G401.6 (cell line): ENCODE measurements around the gene PDYN.

Experiments
- FAIRE-seq: peaks from 2 replicates; lab custom pipeline; 2012; peaks lifted over from hg19 to GRCh38; lab: Jason Lieb, UNC

Gene PDYN

DNA sequence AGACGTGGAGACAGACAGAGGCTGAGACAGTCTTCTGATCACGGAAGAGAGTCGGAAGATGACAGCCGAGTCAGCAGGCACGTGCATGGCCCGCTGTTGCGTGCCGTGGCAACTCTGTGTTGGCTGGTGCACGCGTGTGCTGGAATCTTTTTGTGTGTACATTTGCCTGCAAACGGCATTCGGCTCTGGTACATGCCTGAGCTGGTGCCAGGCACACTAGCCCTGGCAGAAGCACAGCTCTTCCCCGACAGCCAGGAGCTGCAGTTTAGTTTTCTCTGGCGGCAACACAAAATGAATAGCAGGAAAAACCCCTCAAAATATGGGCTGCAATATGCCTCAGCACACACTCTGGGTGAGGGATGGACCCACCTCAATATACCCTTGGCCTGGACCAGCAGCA is 769 bp upstream of the PDYN start:
- no peak for FAIRE-seq

DNA sequence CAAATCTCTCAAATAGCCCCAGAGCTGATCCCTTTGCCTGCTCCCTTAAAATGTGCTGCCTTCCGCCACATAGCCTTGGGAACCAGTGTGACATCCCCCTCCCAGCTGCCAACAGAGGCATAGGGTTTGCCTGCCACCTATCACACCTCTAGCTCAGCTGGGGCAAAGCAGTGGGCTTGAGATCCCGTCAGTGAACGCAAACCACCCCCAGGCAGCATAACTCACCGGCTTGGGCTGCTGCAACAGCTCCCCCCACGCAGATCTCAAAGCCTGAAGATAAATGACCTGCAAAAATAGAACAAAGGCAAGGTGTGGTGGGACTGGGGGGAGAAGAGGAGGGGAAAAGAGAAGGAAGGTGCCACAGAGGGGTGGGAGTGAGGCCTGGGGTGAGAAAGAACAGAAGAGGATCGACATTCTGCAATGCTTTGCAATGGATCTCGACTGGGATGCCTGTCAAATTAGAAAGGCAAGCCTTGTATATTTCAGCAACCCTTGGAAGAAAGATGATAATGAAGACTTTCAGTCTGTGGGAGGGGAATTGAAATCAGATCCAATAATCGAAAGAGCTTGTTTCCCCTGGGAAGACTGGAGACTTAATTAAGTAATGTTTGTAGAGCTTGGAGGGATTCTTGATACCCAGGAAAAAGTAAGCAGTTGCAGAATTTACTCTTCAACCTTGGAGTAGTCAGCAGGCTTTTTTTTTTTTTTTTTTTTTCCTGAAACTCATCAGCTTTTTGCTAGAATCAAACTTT is 1.3 kb downstream of the PDYN start:
- FAIRE-seq, result no peak

DNA sequence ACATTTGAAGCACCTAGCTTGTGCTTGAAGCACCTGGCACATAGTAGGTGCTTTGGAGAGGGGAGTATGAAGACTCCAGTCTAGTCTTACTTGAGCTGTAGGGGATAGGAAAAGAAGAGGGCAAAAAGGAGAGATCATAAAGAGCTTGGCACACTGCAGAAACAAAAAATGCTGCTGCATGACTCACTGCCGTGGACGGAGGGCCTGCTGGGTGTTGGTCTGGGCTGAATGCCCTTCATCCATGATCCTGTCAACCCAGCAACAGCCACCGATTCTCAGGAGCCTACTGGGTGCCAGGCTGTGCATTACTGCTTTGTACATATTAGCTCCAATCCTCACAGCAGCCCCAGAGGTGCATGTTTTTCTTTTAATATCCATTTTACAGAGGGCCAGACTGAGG is 6.0 kb downstream of the PDYN start:
- FAIRE-seq, result no peak

DNA sequence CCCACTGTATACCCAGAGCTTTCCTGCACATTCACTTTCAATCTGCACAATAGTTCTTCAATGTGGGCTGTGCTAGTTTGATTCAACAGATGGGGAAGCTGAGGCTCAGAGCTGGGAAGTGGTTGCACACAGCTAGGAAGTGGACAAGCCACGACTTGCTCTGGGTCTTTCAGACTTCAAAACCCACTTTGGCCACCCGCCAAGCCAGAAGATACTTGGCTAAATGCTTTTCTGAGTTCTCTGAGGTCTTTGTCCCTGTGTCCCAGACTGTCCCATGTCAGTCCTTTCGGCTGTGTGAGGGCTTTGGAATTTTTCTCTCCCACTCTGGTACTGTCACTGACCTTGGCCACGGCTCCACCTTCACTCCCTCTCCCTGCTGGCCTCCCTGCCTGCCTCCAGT is 10.6 kb downstream of the PDYN start:
- no peak for FAIRE-seq

DNA sequence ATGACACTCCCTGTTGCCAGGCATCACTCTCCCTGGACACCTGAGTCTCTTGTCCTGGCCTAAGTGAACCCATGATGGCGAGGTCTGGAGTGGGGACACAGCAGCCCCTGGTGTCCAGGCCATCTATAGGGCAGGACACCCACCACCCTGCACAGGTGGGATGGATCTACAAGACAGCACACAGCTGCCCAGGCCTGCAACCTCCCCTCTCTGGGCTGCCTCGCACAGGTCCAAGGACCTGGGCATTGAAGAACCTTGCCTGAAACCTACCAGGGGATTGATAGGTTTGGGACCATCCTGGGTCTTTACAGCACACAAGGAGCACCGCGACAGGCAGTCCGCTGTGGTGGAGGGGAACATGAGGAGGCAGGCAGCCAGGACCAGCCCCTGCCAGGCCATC is 11.2 kb downstream of the PDYN start:
- no peak for FAIRE-seq

DNA sequence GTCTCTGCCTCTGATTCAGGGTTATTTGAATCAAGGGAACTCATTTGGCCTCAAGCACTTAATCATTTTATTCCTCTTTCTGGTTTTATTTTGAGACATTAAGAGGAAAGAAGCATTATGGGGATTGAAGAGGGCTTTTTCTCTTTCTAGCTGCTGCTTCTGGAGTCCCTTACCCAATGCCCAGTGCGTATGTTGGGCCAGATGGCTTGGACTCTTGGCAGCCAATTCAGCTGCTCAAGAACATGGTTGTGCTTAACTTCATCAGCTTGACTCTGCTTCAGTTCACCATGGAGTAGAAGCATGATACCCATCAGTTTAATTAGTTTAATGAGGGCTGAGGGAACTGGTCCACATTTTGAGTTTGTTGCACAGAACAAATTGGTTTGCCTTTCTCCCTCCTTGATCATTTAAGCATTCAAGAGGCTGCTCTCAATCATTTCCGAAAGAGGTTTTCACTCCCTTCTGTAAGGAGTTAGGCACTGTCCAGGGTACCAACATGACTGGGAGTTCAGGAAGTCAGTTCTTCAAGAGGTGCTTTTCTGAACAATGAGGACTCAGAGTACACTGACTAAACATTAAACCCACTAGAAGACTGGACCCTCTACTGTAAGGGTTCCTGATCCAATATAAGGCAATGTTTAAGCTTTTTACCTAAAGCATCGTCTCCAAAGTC is 14.6 kb downstream of the PDYN start:
- no peak for FAIRE-seq

DNA sequence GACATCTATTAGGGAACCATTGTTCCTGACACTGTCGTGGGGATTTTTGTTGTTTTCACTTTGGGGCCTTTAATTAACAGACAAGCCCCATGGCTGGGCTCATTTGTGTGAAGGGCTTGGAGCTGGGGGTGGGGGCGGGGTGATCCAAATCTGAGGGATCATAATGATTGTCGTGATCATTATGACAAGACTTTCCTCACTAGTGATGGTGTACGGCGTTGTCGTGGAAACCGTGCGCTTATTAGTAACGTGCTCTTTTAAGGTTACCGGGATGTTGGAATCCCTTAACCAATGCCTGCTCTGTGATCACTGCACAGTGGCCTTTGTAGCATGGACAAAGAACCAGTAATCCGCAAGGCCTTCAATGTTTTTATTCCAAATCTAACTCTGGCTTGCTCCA is 18.6 kb downstream of the PDYN start:
- FAIRE-seq, result no peak

DNA sequence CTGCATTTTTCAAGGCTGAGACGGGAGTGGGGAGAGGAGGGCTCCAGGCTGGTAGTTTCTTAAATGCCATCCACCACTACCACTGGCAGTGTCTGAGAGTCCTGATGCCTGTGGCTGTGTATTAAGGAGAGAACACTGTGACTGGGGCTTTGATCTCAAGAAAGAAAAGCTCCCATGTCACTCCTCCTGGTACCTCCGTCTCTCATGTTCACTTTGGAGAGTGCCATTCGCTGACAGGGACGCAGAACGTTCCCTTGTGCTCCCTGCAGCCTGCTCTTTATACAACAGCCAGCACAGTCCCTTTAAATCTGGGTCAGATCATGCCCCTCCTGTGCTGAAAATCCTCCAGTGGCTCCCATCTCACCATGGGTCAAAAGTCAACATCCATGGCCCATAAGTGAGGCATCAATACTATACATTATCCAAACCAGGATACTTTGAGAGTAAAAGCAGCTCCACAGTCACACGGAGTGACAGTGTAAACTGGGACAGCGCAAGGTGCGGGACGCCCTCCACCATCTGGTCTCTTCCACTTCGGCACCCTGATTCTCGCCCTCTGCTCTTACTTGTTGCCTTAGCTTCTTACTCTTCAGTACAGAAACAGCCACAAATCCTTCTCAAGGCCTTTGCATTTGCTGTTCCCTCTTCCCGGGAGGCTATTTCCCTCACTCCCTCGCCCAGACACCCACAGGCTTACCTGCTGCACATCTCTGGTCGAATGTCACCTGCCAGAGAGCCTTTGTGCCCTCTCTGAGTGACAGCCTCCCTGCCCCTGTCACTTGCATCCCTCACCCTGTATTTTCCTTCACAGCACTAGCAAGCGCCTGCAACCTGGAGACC is 20.0 kb downstream of the PDYN start:
- no peak for FAIRE-seq

DNA sequence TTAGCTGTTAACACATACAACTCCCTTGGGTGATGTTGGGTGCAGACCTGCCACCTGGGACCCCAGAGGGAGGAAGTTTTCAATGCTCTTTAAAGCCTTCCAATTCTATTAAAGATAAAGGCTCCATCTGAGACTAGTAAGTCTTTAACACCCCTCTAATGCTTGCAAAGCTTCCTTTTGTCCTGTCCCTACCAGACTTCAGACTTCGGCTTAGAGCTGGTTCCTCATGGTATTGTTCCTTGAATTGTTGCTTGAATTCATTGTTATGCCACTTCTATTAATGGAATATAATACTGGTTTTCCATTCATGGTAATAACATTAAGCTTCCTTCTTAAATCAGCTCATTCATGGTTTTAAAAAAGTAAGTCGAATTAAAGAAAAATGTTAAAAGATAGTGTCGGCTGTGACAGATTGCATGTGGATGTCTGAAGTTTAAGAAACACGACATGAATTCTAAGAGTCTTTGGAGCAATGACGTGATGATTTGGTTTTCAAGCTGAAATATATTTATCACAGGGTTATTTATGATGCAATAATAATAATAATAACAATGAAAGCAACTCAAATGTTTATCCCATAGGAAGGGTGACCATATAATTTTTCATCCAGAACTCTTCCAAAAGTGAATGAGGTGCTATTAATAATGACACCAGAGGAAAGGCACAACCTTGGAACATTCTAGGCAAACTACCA is 21.8 kb downstream of the PDYN start:
- FAIRE-seq, result no peak

DNA sequence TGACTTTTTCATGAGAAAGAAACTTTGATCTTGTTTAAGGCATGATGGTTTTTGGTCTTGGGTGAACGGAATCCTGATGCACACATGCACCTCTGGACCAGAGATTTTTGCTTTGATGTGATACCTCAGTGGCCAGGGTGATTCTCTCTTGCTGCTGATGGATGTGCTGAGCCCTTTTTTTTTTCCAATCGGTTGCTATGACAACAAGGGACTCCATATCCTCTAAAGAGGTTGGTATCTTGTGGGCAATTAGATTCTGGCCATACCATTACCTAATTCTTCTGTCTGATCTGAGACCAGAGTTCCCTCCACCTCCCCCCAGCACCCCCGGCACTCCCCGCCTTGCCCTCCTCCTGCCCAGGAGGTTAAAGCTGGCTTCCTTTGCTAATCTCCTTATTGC is 24.9 kb downstream of the PDYN start:
- FAIRE-seq, result no peak

DNA sequence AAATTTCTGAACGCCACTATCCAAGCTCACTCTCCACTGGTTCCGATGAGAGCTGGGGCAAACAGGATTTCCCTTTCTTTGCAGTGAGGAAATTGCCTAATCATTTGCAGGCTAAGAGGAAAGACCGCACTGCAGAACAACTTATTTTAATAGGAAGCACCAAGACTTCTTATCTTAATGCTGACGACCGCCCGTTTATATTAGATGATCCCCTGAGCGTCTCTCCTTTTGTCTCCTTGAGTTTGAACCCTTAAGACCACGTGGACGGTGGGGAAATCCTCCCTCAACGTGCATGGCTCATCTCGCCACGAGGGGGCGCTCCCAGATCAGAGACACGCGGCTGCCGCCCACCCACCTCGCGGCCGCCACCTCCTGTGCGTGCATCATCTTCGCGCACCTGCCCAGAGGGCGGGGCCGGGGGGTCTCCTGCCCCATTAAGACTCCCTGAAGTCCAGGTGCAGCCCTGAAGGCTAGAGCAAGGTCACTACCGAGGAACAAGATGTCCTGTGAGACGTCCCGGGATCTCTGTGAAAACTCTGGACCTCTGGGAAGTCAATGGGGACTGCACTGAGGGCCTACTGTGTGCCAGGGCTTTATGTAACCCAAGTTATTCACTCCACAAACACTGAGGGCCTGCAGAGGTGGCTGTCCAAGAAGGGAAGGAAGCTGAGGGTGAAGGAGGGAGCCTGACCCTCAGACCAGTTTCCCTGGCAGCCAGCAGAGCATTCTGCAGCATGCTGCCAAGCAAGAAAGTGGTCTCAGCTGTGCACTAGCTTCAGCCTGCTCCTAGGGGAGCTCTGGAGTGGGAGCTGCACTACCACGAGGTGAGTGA is 28.1 kb downstream of the PDYN start:
- no peak for FAIRE-seq

DNA sequence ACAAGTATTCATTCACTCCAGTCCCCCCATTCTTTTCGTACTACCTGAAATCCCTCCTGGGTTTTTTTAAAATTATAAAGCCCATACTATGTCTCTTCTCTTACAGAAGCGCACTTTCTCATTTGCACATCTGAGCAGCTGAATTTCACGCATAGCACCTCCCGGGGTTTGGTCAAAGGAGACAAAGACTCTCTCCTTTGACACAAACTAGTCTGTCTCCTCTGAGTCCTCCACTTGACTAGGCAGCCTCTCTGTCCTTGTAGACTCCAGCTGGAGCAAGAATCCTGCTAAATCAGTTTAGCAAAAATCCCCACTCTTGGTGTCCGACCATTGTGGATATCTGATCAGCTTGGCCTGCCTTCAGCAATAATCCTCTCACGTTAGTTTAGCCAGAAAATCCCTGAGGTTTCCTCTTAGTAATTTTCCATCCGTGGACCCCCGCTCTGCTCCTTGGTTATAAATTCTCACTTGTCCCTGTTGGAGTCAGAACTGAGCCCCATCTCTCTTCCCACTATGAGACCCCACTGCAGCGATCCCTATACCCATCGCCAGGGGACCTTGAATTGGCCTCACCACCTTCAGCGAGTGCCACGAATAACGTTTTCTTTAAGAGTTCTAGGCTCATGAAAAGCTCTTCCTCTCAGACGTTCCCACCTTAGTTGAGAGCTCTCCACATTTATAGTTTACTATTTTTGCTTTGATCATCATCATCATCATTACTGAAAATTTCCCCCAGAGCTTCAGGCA is 29.0 kb downstream of the PDYN start:
- FAIRE-seq, result no peak

DNA sequence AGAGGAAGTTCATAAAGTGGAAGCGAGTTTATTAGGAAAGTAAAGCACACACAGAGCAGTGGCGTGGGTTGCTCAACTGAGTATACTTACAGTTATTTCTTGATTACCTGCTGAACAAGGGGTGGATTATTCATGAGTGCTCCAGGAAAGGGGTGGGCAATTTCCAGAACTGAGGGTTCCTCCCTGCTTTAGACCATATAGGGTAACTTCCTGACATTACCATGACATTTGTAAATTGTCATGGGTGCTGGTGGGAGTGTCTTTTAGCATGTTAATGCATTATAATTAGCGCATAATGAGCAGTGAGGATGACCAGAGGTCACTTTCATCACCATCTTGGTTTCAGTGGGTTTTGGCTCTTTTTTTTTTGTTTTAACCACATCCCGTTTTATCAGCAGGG is 29.8 kb downstream of the PDYN start:
- FAIRE-seq, result no peak

DNA sequence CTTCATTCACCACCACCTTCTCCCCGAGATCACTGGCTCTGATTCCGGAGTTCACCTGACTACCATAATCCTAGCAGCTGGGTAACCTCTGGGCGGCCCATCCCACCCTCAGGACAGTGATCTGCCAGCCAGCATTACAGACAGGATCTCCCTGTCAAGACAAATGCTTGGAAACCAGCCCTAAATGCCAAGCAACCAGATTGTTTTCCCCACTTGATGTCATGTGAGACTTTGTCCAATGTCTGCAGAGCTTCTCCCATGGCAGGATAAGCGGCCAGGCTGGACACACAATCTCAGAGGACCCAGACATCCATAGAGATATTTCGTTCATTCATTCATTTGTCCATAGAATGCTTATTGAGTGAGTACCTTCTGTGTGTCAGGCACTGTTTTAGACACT is 32.5 kb downstream of the PDYN start:
- no peak for FAIRE-seq

DNA sequence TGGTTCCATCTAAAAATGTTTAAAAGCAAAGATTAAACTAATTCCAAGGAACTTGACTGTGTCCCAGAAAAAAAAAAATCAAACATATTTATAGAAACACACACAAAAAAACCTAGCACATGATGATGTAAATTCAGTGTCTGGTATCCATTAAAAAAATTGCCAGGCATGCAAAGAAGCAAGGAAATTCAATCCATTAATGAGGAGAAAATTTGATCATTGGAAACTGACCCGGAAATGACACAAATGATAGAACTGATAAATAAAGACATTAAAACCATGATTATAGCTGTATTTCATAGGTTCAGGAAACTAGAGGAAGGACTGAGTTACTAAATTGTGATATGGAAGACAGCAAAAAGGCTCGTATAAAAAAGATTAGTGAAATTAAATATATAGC is 34.7 kb downstream of the PDYN start:
- no peak for FAIRE-seq

DNA sequence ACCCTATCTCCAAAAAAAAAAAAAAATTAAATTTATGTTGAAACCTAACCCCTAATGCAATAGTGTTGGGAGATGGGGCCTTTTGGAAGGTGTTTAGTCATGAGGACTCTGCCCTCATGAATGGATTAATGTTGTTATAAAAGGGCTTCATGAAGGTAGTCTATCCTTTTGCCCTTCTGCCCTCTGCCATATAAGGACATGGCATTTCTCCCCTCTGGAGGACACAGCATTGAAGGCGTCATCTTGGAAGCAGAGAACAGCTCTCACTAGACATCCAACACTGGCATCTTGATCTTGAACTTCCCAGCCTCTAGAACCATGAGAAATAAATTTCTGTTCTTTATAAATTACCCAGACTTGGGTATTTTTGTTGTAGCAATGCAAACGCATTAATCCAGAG is 35.4 kb downstream of the PDYN start:
- no peak for FAIRE-seq

DNA sequence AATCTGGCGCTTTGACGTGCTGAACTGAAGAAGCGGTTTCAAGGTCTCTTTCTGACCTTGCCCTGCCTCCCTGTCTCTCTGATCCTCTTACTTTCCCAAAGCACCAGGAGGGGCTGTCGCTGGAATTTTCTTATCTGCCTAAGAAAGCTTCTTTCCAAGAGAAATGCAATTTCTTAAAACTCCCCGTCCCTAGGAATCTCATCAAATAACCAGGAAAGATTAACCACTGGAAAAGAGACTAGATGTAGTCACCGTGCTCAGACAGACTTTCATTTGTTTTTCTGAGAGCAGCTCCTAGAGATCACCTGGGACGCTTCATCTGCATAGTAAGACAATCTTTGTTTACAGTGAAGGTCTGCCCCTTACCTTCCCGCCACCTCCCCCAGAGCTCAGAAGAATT is 38.6 kb downstream of the PDYN start:
- FAIRE-seq, result no peak

DNA sequence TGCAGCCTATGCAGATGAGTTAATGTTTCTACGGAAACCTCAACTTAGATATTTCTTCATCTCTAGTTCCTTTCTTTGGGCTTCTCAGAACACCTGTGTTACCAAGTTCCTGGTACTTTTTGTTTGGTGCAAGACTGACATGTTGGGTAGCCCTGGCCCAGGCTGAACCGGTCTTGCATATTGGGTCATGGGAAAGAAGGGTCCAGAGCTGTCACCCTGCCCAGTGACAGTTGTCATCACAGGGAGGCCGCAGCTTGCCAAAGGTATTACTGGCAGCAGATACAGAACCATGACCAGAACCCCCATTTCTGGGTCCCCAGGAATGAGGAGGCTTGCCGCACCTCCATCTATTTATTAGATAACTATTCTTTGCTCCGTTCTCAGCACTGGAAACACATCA is 40.2 kb downstream of the PDYN start:
- FAIRE-seq, result no peak

DNA sequence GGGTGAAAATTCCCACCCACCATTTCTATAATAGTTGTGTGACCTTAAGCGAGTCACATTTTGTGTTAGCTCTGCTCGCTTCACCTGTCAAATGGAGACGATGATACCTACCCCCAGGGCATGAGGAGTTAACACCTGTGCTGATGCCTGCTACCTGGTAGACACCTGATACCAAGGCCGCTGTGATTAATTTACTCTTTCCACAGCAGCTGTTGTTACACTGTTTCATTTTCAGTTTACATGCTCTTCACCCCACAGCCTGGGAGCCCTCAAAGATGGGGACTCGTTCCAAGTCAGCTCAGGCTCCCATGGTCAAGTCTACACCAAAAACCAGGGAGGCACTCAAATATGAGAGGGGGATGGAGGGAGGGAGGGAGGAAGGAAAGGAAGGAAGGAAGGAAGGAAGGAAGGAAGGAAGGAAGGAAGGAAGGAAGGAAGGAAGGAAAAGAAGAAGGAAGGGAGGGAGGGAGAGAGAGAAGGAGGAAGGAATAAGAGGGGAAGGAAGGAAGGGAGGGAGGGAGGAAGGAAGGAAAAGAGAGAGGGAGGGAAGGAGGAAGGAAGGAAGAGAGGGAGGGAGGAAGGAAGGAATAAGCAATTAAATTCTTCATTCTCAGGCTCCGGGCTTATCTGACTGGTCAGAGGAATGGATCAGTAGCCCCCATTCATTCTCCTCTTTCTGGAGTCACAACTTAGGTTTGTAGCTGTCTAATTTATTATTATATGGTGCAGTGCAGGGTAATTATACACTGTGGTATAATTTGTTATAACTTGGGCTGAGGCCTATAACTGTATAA is 40.9 kb downstream of the PDYN start:
- FAIRE-seq, result no peak

DNA sequence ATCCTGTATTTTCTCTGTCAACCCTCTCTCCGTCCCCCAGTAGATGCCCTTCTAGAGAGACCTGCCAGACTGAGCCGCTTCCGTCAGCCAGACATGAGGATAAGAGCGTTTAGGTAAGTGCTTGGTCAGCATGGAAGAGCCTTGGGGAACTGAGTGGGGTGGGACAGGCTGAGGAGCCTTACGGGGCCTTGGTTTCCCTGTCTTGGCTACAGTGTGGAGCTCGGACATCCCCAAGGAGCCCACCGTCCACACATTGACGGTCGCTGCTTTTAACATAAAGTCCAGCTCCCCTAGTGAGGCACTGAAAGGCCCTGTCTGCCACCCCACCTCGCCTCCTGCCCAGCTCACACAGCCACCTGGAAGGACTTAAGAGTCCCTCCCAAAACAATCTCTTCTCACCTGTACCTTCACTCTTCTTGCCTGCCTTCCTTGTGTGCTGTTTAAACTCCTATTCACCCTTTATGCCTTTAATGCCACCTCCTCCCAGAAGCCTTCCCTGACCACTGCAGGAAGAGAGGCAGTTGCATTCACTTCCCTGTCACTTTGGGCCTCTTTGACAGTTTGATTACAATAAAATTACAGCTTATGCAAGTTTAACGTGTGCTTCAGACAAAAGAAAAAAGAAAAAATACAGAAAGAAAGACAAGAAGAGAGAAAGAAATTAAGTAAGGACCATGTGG is 42.3 kb downstream of the PDYN start:
- no peak for FAIRE-seq
